A673 (cell line): ENCODE results near the gene NGEF. TPM values are rescaled to one million over a fixed set of nuclear protein-coding genes. Genes with fewer than 3 reads are reported as not detected.

ENCODE experiments used
- BruUV-seq: library from RNA; stranded (reverse); fragments of 400-500 nt; replicated peaks from 2 replicates; lab custom pipeline; 2021; lab: Mats Ljungman, UMichigan
- CTCF ChIA-PET: fragments of 300-600 bp; sonication (Branson Sonifier 250); formaldehyde crosslinking; loops from one replicate; lab custom pipeline; 2022; ENCODE audit warnings: antibody characterized with exemption; lab: Charles Lee
- POLR2A ChIA-PET: fragments of 300-600 bp; sonication (Branson Sonifier 250); formaldehyde crosslinking; loops from one replicate; lab custom pipeline; 2022; ENCODE audit warnings: antibody characterized with exemption; ENCODE audit not compliant: low non-redundant PET; lab: Charles Lee
- DNase-seq: peaks from one replicate; pipeline ENCODE4 v3.0.0-alpha.2; 2015; ENCODE audit warnings: low spot score
- H3K27ac ChIP-seq: fragments of 200-600 bp; sonication (generic); 2 replicates; pipeline ENCODE4 v1.5.1; 2016; ENCODE audit warnings: mixed run types, low read depth, mild to moderate bottlenecking, mixed read lengths, antibody characterized with exemption, low read length; ENCODE audit not compliant: poor library complexity, severe bottlenecking
- H3K27me3 ChIP-seq: fragments of 200-600 bp; sonication (generic); replicated peaks from 2 replicates; pipeline ENCODE4 v1.6.1; 2017; ENCODE audit warnings: mixed run types, low read depth, mild to moderate bottlenecking, mixed read lengths, antibody characterized with exemption, low read length; ENCODE audit not compliant: insufficient read depth, poor library complexity
- H3K36me3 ChIP-seq: fragments of 200-600 bp; sonication (generic); 2 replicates; pipeline ENCODE4 v1.6.1; 2016; ENCODE audit warnings: mixed run types, mild to moderate bottlenecking, mixed read lengths, antibody characterized with exemption, low read length; ENCODE audit not compliant: insufficient read depth, poor library complexity, severe bottlenecking
- H3K4me1 ChIP-seq: fragments of 200-600 bp; sonication (generic); 2 replicates; pipeline ENCODE4 v1.6.1; 2017; ENCODE audit warnings: mixed run types, mild to moderate bottlenecking, mixed read lengths, antibody characterized with exemption, low read length; ENCODE audit not compliant: insufficient read depth, poor library complexity, severe bottlenecking
- H3K4me3 ChIP-seq: fragments of 200-600 bp; sonication (generic); 2 replicates; pipeline ENCODE4 v1.5.1; 2016; ENCODE audit warnings: low read depth, mixed run types, mild to moderate bottlenecking, mixed read lengths, low read length; ENCODE audit not compliant: poor library complexity, severe bottlenecking
- H3K9me3 ChIP-seq: fragments of 200-600 bp; sonication (generic); 2 replicates; pipeline ENCODE4 v1.6.1; 2016; ENCODE audit warnings: mixed run types, low read depth, mild to moderate bottlenecking, mixed read lengths, antibody characterized with exemption, low read length; ENCODE audit not compliant: poor library complexity, severe bottlenecking
- CTCF ChIP-seq: fragments of 300-800, 200-600 bp; sonication (generic); conservative IDR thresholded peaks from 2 replicates; pipeline ENCODE4 v1.5.1; 2017; ENCODE audit warnings: low read depth, mild to moderate bottlenecking, antibody characterized with exemption, low read length, moderate library complexity, mixed read lengths
- EZH2 ChIP-seq: fragments of 200-600 bp; sonication (generic); IDR thresholded peaks from 2 replicates; pipeline ENCODE4 v1.6.1; 2017; ENCODE audit warnings: borderline replicate concordance, low read depth, mild to moderate bottlenecking, mixed read lengths, antibody characterized with exemption, low read length; ENCODE audit not compliant: poor library complexity, severe bottlenecking
- intact Hi-C: fragments of 100-400 bp; cut with micrococcal nuclease; formaldehyde crosslinking; loops from one replicate; pipeline ENCODE4 v1.10.0; 2022; ENCODE audit not compliant: unreplicated experiment
- total RNA-seq: library from RNA; stranded (reverse); gene quantifications from 2 replicates; pipeline ENCODE4 v1.2.3, GENCODE V29; 2021

Gene NGEF
- total RNA-seq, 1 experiment from 2014 or later, result 0.69 TPM

DNA sequence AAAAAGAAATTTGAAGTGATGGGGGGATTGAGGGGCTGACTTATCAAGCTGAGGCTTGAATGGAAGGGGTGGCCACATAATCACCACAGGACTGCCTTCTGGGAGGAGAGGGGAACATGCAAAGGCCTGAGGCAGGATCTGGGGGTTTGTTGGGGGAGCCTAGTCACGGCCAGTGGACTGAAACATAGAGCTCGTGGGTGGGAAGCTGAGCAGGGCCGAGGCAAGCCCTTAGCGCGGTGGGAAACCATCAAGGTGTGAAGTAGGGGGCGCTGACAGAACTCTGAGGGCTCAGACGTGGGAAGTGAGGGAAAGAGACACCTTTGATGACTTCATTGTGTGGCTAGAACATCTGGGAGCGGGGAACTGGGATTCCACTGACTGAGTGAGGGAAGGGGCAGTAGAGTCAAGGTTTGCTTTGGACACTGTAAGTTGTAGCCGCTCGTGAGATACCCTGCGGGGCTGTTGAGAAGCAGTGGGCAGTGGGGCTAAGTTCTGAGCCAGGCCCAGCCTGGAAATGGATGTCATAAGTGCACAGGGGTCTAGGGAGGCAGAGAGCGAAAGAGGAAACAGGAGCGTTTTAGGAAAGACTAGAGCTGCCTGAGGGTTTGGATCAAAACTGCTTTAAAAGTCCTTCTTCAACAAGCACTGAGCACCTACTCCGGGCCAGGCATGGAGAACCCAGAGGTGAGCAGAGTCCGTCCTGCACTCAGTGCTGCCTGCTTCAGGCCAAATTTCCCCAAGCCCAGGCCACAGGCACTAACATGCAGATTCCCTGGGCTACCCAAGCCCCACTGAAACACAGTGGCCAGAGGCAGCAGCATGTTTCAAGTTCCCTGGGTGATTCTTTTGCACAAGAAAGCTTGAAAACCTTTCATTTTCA lies 143.7 kb downstream of the NGEF start:
- ChIA-PET CTCF (no interaction called here), POLR2A (no interaction called here)
- intact Hi-C loops, result no loop called here

GRCh38 chr2:232866104-232866503 lies 147.0 kb downstream of the NGEF start:
- H3K27ac ChIP-seq, result no peak overlapping the region
- DNase-seq, result no peak
- intact Hi-C loops, result no loop called here
- no peaks in the 10 kb centered on the region for H3K27me3 ChIP-seq
- H3K36me3 ChIP-seq, result no peaks in the 10 kb centered on the region
- ChIA-PET CTCF (no interaction called here), POLR2A (no interaction called here)
- H3K9me3 ChIP-seq, result no peaks in the 10 kb centered on the region
- TF ChIP-seq EZH2 (no peak), CTCF (no peak)
- H3K4me1 ChIP-seq, result no peaks in the 10 kb centered on the region
- BruUV-seq, result no TSS peak
- no peak overlapping the region for H3K4me3 ChIP-seq

More for the DNA sequence above, 143.7 kb downstream of the NGEF start:
- no peak overlapping the region for H3K4me3 ChIP-seq
- H3K27ac ChIP-seq, result no peak overlapping the region
- H3K27me3 ChIP-seq, result no peaks in the 10 kb centered on the region
- H3K36me3 ChIP-seq, result no peaks in the 10 kb centered on the region
- DNase-seq, result no peak
- no TSS peak for BruUV-seq
- no peak for TF ChIP-seq EZH2
- H3K9me3 ChIP-seq, result no peaks in the 10 kb centered on the region
- H3K4me1 ChIP-seq, result no peaks in the 10 kb centered on the region

- no peaks in the 10 kb centered on the region for H3K27me3 ChIP-seq
- H3K27ac ChIP-seq, result no peak overlapping the region
- no TSS peak for BruUV-seq
- no peaks in the 10 kb centered on the region for H3K36me3 ChIP-seq
- no peak for DNase-seq
- POLR2A ChIA-PET, result no interaction called here
- intact Hi-C loops, result no loop called here
- H3K9me3 ChIP-seq, result no peaks in the 10 kb centered on the region
- no peak overlapping the region for H3K4me3 ChIP-seq
- CTCF ChIA-PET, result no interaction called here
- TF ChIP-seq CTCF (no peak), EZH2 (no peak)
- H3K4me1 ChIP-seq, result no peaks in the 10 kb centered on the region
Measured at GRCh38 chr2:232865165-232865564, 147.9 kb downstream of the NGEF start.
